HL-60 (cell line): ENCODE measurements around the gene CNDP1.

Source experiments
- CTCF ChIP-seq: IDR thresholded peaks from one replicate; pipeline ENCODE4 v1.5.1; 2011; ENCODE audit warnings: low read length, control low read depth, inconsistent platforms; ENCODE audit not compliant: insufficient read depth
- POLR2AphosphoS5 ChIP-seq: IDR thresholded peaks from 2 replicates; pipeline ENCODE4 v1.6.1; 2012; ENCODE audit warnings: low read depth
- REST ChIP-seq: IDR thresholded peaks from 2 replicates; pipeline ENCODE4 v1.6.1; 2012; ENCODE audit warnings: low read depth; ENCODE audit not compliant: insufficient replicate concordance
- SPI1 ChIP-seq: IDR thresholded peaks from 2 replicates; pipeline ENCODE4 v1.6.1; 2012; ENCODE audit warnings: low read depth, mild to moderate bottlenecking, borderline replicate concordance

- TF ChIP-seq CTCF (no peak), POLR2AphosphoS5 (no peak), REST (no peak), SPI1 (no peak)
Observed at GRCh38 chr18:74512321-74513053, 21.8 kb upstream of the CNDP1 start.
